Measurements from ENCODE around the gene ZNF699. TPM values are rescaled to one million over a fixed set of nuclear protein-coding genes. Genes with fewer than 3 reads are reported as not detected.
"Not testable (repeated sequence)": the region's sequence is repeated elsewhere in the genome, so short reads cannot be mapped to it uniquely, and the experiment has no call there.

The ZNF699 gene
- total RNA-seq, 4 donors from 2014 or later = 4.4 to 23.1 (median 9.0) TPM

- peak; percentile 35 to 43 (median 40) for TF ChIP-seq CTCF (IDR thresholded peaks at IDR 0.05)
- TF ChIP-seq POLR2A (IDR thresholded peaks at IDR 0.05) = no peak
- DNase-seq = peak; percentile 88 to 97 (median 94)
- Histone ChIP-seq H3K27ac (peak within 1 kb of the TSS; percentile 79 to 86 (median 84)), H3K4me1 (peaks cover 0 to 4% (median 2%) of the 10 kb centered on the region in 4 donors), H3K9me3 (peaks cover 0 to 36% (median 4%) of the 10 kb centered on the region in 4 donors), H3K27me3 (no peaks in the 10 kb centered on the region), H3K4me3 (peak within 1 kb of the TSS; percentile 63 to 83 (median 66)), H3K36me3 (peaks cover 0 to 4% (median 0%) of the 10 kb centered on the region in 3 donors)
These were observed 14.4 kb upstream of the ZNF699 start, which contains the start of gene ZNF559 for GRCh38 chr19:9323919-9324583. ZNF559 (plus strand) TSS chr19:9324179; CDS start chr19:9338550, 14,371 bp downstream.

GRCh38 chr19:9323557-9323918 is 13.9 kb upstream of the ZNF699 start:
- DNase-seq = peak in 2 of 3 donors; percentile 43 to 77
- Histone ChIP-seq H3K4me1 (peaks cover 0 to 4% (median 2%) of the 10 kb centered on the region in 4 donors), H3K36me3 (peaks cover 0 to 3% (median 0%) of the 10 kb centered on the region in 3 donors), H3K27ac (peak overlapping the region; percentile 79 to 86 (median 84)), H3K9me3 (peaks cover 0 to 31% (median 4%) of the 10 kb centered on the region in 4 donors), H3K4me3 (peak overlapping the region; percentile 63 to 83 (median 66)), H3K27me3 (no peaks in the 10 kb centered on the region)
- TF ChIP-seq POLR2A (IDR thresholded peaks at IDR 0.05) (no peak), CTCF (IDR thresholded peaks at IDR 0.05) (no peak)

- H3K9me3 ChIP-seq = peaks cover 0 to 20% (median 4%) of the 10 kb centered on the region in 4 donors
- not testable (repeated sequence) for H3K36me3 ChIP-seq, DNase-seq, H3K4me3 ChIP-seq, H3K4me1 ChIP-seq, H3K27me3 ChIP-seq, H3K27ac ChIP-seq
These were observed 12.6 kb upstream of the ZNF699 start for GRCh38 chr19:9322201-9322600.

- DNase-seq, H3K4me1 ChIP-seq, H3K4me3 ChIP-seq, H3K27ac ChIP-seq, H3K36me3 ChIP-seq, H3K27me3 ChIP-seq: not testable (repeated sequence)
- peaks cover 0 to 15% (median 4%) of the 10 kb centered on the region in 4 donors for H3K9me3 ChIP-seq
These were observed 12.1 kb upstream of the ZNF699 start for GRCh38 chr19:9321756-9322155.

GRCh38 chr19:9321338-9321737 is 11.7 kb upstream of the ZNF699 start:
- Histone ChIP-seq H3K27me3 (no peaks in the 10 kb centered on the region), H3K27ac (no peak overlapping the region), H3K36me3 (no peaks in the 10 kb centered on the region), H3K9me3 (peaks cover 0 to 15% (median 4%) of the 10 kb centered on the region in 4 donors), H3K4me1 (peaks cover 0 to 4% (median 2%) of the 10 kb centered on the region in 4 donors), H3K4me3 (no peak overlapping the region)
- TF ChIP-seq CTCF (IDR thresholded peaks at IDR 0.05) (no peak), POLR2A (IDR thresholded peaks at IDR 0.05) (no peak)
- no peak for DNase-seq

- no peaks in the 10 kb centered on the region for H3K36me3 ChIP-seq
- TF ChIP-seq POLR2A (IDR thresholded peaks at IDR 0.05) = no peak
- no peak for TF ChIP-seq CTCF (IDR thresholded peaks at IDR 0.05)
- DNase-seq = no peak
- no peak overlapping the region for H3K27ac ChIP-seq
- H3K4me1 ChIP-seq = peaks cover 0 to 2% (median 0%) of the 10 kb centered on the region in 4 donors
- H3K4me3 ChIP-seq = no peak overlapping the region
- H3K27me3 ChIP-seq = no peaks in the 10 kb centered on the region
- H3K9me3 ChIP-seq = peaks cover 0 to 3% (median 0%) of the 10 kb centered on the region in 4 donors
These were observed 4.1 kb upstream of the ZNF699 start for GRCh38 chr19:9313756-9314155.
